Inflammatory macrophage treated with lipopolysaccharide for 1 hour (primary cell): ENCODE measurements around the gene ZDHHC14.
A peak's percentile ranks its signal among the peaks of the same experiment; 100 is the strongest.

ENCODE experiments used
- DNase-seq, 2 donors: peaks; one replicate each; pipeline ENCODE4 v3.0.0-alpha.2; 2020 to 2022

Gene ZDHHC14

GRCh38 chr6:157520596-157521361 is 139.8 kb downstream of the ZDHHC14 start:
- no peak for DNase-seq

- DNase-seq: peak in 1 of 2 donors; percentile 38
Measured at GRCh38 chr6:157521362-157522335, 140.7 kb downstream of the ZDHHC14 start.

DNA sequence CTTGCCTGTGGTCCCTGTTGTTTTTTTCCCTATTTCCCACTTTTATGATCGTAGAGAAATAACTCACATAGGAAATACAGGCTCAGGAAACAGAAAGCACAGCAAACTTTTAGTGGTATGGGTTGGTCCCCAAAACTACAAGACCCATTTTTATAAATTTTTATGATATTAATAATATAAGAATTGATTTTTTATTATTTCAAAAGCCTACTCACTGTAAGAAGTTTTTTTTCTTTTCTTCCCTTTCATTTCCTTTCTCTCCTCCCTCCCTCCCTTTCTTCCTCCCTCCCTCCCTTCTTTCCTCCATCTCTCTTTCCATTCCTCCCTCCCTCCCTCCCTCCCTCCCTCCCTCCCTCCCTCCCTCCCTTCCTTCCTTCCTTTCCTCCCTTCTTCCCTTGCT is 141.5 kb downstream of the ZDHHC14 start:
- no peak for DNase-seq

GRCh38 chr6:157524735-157525134 is 143.7 kb downstream of the ZDHHC14 start:
- DNase-seq: no peak

DNA sequence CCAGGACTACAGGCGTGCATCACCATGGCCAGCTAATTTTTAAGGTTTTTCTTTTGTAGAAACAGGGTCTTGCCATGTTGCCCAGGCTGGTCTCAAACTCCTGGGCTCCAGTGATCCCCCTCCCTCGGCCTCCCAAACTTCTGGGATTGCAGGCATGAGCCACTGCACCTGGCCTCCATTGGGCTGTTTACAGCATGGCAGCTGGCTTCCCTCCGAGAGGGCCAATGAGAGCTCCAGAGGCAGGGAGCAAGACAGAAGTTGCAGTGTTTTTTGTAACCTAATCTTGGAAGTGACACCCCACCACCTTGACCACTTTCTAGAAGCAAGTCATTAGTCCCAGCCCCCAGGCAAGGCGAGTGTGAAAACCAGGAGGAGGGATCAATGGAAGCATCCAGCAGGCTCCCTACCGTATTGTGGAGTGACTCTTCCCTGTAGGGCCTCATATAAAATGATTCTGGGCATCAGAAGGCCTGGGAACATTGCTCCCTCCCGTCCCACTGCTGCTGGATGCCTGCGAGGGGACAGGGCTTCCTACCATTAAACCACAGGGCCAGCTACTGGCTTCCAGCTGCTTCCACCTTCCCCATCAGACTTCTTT is 144.4 kb downstream of the ZDHHC14 start:
- DNase-seq: no peak

GRCh38 chr6:157525918-157526425 is 145.0 kb downstream of the ZDHHC14 start:
- no peak for DNase-seq

DNA sequence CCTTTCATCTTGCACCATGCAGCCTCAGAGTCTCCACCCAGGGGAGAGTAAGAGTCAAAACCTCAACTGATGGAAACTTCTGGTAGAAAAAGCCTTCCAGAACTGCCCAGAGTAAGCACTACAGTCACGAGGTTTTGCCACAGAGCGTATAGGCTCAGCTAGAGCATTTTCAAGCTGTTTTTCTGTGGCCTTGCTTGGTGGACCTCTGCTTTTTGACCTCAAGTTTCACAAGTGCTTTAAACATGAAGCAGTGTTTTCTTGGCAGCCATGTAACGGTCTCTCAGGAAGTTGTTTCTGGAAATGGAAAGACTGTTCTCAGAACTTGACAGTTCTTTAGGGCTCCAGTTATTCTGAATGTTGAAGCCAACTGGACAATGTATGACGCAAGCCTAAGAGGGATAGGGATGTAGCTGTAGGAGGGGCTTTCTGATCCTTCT is 146.5 kb downstream of the ZDHHC14 start:
- DNase-seq: no peak

DNA sequence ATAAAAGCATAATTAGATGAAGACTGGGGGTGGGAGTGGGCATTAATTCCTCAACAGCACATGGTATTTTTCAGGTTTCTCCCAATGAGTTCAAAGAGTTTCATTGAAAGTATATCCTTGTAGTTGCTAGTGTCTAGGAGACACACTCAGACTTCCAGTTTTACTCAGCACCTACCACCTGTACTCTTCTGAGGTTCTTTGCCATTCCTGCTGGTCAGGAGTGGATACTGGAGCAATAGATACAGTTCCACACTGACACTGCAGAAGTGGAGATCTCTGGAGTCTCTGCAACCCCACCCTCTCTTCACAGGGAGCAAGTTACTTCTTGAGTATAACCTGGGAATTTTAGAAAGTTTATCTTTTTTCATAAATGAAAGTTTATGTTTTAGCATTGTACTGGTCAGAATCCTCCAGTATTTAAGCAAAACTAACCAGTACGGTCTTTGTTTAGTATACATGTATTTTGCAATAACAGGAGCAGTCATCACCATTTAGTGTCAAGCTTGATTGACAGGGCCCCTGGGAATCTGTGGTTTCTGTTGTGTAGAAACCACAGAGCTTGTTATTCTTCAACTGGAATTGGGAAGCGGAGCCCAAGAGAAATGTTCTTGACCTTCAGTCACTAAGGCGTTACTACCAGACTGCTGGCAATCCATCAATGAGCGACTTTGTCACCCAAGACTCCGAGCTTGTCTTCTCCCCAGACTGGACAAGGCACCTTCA is 148.1 kb downstream of the ZDHHC14 start:
- peak; percentile 67 to 82 for DNase-seq

GRCh38 chr6:157529654-157530039 is 148.7 kb downstream of the ZDHHC14 start:
- no peak for DNase-seq

DNA sequence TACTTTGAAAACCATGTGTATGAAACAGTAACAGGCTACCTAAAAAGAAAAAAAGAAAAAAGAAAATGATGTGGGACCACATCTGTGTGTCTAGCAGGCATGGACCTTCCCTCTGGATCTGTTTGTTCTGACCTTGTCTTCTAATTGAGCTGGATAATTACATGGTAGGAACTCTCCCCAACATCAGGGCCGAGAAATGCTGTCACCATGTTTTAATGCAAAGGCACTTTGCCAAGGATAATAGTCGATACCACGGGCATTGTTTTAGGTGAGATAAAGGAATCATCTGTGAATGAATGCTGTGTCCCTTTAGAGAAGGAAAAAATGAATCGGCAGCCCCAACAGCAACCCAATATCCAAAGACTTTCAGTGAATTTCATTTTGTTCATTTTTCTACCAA is 149.1 kb downstream of the ZDHHC14 start:
- no peak for DNase-seq

- DNase-seq: no peak
Measured at GRCh38 chr6:157530724-157531168, 149.8 kb downstream of the ZDHHC14 start.

GRCh38 chr6:157531169-157531985 is 150.4 kb downstream of the ZDHHC14 start:
- no peak for DNase-seq

DNA sequence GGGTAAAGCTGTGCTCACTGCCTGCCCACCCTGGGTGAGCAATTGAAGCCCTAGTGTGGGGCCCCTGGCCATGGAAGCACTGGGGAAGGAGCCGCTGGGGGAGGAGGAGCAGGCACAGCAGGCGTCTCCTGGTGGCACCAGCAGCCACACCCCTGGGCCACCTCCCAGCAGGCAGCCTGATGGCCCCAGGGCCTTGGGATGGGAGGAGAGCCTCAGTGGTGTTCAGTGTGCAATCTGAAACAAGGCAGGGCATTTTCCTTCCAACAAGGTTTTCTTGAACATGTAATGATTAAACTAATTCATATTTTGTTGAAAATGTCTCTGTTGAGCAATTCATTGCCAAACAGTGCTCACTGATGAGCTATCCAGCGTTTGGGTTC is 151.0 kb downstream of the ZDHHC14 start:
- DNase-seq: no peak

DNA sequence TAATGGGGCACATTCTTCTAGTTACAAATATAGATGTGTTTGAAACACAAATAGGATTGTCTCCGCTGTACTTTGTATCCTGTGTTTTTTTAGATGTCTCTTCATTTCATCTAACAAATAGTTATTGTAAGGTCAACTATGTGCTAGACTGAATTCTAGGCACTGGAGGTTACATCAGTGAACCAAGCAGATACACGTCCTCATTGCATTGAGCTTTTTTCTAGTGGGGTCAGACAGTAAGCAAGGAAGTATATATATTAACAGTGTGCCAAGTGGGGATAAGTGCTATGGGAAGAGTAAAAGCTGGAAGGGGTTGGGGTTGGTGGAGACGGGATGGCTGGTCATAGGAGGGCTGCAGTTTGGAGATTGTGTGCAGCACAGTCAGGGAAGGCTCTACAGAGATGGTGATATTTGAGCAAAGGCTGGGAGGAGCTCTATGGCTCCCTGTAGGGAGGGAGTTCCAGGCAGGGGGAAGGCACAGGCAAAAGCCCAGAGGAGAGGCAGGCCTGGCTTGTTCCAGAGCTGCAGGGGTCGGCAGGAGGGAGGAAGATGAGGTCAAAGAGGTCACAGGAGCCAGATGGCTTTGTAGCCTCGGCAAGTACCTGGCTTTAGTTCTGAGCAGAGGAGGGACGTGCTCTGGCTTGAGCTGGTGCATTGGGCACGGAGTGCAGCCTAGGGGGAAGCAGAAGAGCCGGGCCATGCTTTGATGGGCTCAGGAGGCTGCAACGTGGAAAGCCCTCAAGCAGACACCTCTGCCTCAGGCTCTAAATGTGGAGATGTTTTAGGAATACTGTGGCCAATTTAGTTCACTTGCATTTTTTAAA is 152.3 kb downstream of the ZDHHC14 start:
- no peak for DNase-seq

DNA sequence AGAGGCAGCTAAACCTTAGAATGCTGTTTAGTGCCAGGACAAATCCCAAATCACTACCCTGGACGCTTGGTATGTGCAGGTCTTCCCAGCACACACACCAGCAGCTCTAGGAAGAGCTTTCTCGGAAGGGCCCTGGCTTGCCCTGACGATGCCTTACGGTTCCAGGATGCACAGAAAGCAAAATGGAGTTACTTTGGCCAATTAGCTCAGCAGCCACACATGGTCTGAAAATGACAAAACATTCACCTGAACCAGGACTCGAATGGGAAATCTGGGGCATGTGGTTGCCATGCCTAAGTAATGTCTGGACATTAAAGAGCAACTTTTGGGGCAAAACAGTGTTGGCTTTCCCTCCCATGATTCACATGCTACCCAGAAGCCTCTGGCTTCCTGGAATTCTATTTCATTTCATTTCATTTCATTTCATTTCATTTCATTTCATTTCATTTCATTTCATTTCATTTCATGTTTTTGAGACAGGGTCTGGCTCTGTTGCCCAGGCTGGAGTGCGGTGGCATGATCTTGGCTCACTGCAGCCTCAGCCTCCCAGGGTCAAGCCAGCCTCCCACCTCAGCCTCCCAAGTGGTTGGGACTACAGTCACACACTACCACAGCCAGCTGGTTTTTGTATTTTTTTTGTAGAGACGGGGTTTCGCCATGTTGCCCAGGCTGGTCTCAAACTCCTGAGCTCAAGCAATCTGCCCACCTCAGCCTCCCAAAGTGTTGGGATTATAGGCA is 153.3 kb downstream of the ZDHHC14 start:
- DNase-seq: no peak

GRCh38 chr6:157534977-157535339 is 154.0 kb downstream of the ZDHHC14 start:
- no peak for DNase-seq

- DNase-seq: peak; percentile 66 to 75
Measured at GRCh38 chr6:157535340-157536222, 154.6 kb downstream of the ZDHHC14 start.

GRCh38 chr6:157536223-157536545 is 155.2 kb downstream of the ZDHHC14 start:
- no peak for DNase-seq

DNA sequence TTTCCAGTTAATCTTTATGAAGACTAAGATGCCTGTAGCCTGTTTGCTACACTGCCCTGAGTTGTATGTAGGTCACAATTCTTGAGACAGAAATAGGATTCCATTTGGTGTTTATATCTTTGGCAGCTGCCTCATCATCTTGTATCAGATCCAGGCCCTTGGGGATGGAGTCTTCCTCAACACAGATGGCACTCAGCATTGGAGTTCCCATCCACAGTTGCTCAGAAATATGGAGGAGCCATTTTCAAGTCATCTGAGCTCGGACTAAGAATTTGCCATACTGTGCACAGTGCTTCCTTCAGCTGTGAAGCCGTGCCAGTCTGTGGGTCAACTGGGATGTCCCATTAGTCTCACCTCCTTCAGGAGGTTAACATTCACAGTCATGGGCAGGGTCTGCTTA is 156.6 kb downstream of the ZDHHC14 start:
- no peak for DNase-seq
